ENCODE measurements around the gene GIMAP4. TPM values are rescaled to one million over a fixed set of nuclear protein-coding genes. Genes with fewer than 3 reads are reported as not detected.

Gene GIMAP4
- total RNA-seq, 1 donor from 2014 or later: not detected

- no peak overlapping the region for H3K4me3 ChIP-seq (ENCODE audit: low read depth, low read length)
- H3K36me3 ChIP-seq (ENCODE audit: control insufficient read depth, insufficient read depth, low read length): no peaks in the 10 kb centered on the region
- no peak for DNase-seq (ENCODE audit: low read depth)
- no peak for FAIRE-seq
- no peak for TF ChIP-seq CTCF (IDR thresholded peaks at IDR 0.05; ENCODE audit: insufficient read depth, low read length, severe bottlenecking)
- no peaks in the 10 kb centered on the region for H3K27me3 ChIP-seq (ENCODE audit: control insufficient read depth, insufficient read depth, low read length)
Measured at GRCh38 chr7:150621376-150621775, 54.2 kb downstream of the GIMAP4 start.

Other genes with a start within 250 kb of the GIMAP4 start
- gene LRRC61, start 244.0 kb upstream of the GIMAP4 start, total RNA-seq: 7.6 and 8.2 TPM in 2 replicates
- gene ACTR3C, start 243.8 kb upstream of the GIMAP4 start, total RNA-seq: 4.2 and 6.4 TPM in 2 replicates
- 1.1 TPM in 1 of 2 replicates, not detected in the other for gene RARRES2, start 225.8 kb upstream of the GIMAP4 start, total RNA-seq
- gene REPIN1, start 198.6 kb upstream of the GIMAP4 start, total RNA-seq: 26.1 and 28.2 TPM in 2 replicates
- gene ZNF775, start 188.1 kb upstream of the GIMAP4 start, total RNA-seq: 3.2 and 3.5 TPM in 2 replicates
- under 0.01 TPM in 2 replicates for gene GIMAP8, start 116.8 kb upstream of the GIMAP4 start, total RNA-seq
- not detected in 2 replicates for gene GIMAP7, start 52.5 kb upstream of the GIMAP4 start, total RNA-seq
- not detected in 2 replicates for gene GIMAP6, start 65.0 kb downstream of the GIMAP4 start, total RNA-seq
- 0.13 and 0.26 TPM in 2 replicates for gene GIMAP2, start 118.3 kb downstream of the GIMAP4 start, total RNA-seq
- not detected in 2 replicates for gene GIMAP1, start 149.2 kb downstream of the GIMAP4 start, total RNA-seq
- not detected in 2 replicates for gene GIMAP5, start 170.0 kb downstream of the GIMAP4 start, total RNA-seq
- not detected in 2 replicates for gene TMEM176B, start 233.0 kb downstream of the GIMAP4 start, total RNA-seq
- gene TMEM176A, start 233.4 kb downstream of the GIMAP4 start, total RNA-seq: 0.79 TPM in 1 of 2 replicates, not detected in the other